Common myeloid progenitor, CD34-positive (primary cell): ENCODE data around the gene SESN3. TPM values are rescaled to one million over a fixed set of nuclear protein-coding genes. Genes with fewer than 3 reads are reported as not detected.
"Not testable (repeated sequence)": the region's sequence is repeated elsewhere in the genome, so short reads cannot be mapped to it uniquely, and the experiment has no call there.

ENCODE experiments used
- CTCF ChIA-PET: fragments of 350-600 bp; sonication (Branson Sonifier 250); formaldehyde crosslinking; loops from one replicate; lab custom pipeline; 2021; ENCODE audit warnings: antibody characterized with exemption; lab: Charles Lee
- POLR2A ChIA-PET: fragments of 350-600 bp; sonication (Branson Sonifier 250); formaldehyde crosslinking; loops from one replicate; lab custom pipeline; 2021; ENCODE audit warnings: antibody characterized with exemption; lab: Charles Lee
- DNase-seq, 3 donors: peaks; one replicate each; pipeline versions ENCODE4 v3.0.0 to v3.0.0-alpha.2; 2013
- H3K27ac ChIP-seq, 2 experiments: 1 replicate in 1 of 2; 2 replicates in 1 of 2; pipeline ENCODE4 v1.7.0; 2013; ENCODE audit warnings: inconsistent platforms in 2 of 2, low read length in 2 of 2, mild to moderate bottlenecking in 2 of 2, low read depth in 1 of 2, moderate library complexity in 1 of 2; ENCODE audit not compliant: severe bottlenecking in 2 of 2, insufficient read depth in 1 of 2, poor library complexity in 1 of 2
- H3K27me3 ChIP-seq, 5 experiments: replicated peaks in 2 of 5; 1 replicate in 3 of 5; 2 replicates in 2 of 5; pipeline versions ENCODE4 v1.6.1 to v1.7.0; 2013; ENCODE audit warnings: low read length in 4 of 5, mild to moderate bottlenecking in 2 of 5, moderate library complexity in 2 of 5, inconsistent platforms in 1 of 5; ENCODE audit not compliant: insufficient read depth in 5 of 5, control insufficient read depth in 4 of 5
- H3K36me3 ChIP-seq, 4 experiments: 1 replicate in 2 of 4; 2 replicates in 2 of 4; pipeline versions ENCODE4 v1.6.1 to v1.7.0; 2013; ENCODE audit warnings: low read length in 3 of 4, control low read depth in 1 of 4, mild to moderate bottlenecking in 1 of 4; ENCODE audit not compliant: control insufficient read depth in 4 of 4, insufficient read depth in 4 of 4
- H3K4me1 ChIP-seq, 4 experiments: 1 replicate in 3 of 4; 2 replicates in 1 of 4; pipeline versions ENCODE4 v1.6.1 to v1.7.1; 2013; ENCODE audit warnings: low read length in 3 of 4, mild to moderate bottlenecking in 3 of 4, control low read depth in 1 of 4, inconsistent platforms in 1 of 4, moderate library complexity in 1 of 4; ENCODE audit not compliant: control insufficient read depth in 4 of 4, insufficient read depth in 4 of 4; ENCODE audit errors: control extremely low read depth in 1 of 4
- H3K4me3 ChIP-seq, 7 experiments: 1 replicate in 4 of 7; 2 replicates in 3 of 7; pipeline versions ENCODE4 v1.5.1 to v1.7.0; 2013; ENCODE audit warnings: mild to moderate bottlenecking in 7 of 7, low read length in 6 of 7, moderate library complexity in 6 of 7, inconsistent platforms in 2 of 7, low read depth in 2 of 7, control low read depth in 1 of 7; ENCODE audit not compliant: insufficient read depth in 4 of 7, control insufficient read depth in 1 of 7; ENCODE audit errors: extremely low read depth in 1 of 7
- H3K9me3 ChIP-seq, 5 experiments: 1 replicate in 4 of 5; 2 replicates in 1 of 5; pipeline versions ENCODE4 v1.6.1 to v1.7.1; 2013; ENCODE audit warnings: low read length in 4 of 5, mild to moderate bottlenecking in 2 of 5, inconsistent platforms in 1 of 5, low read depth in 1 of 5, moderate library complexity in 1 of 5; ENCODE audit not compliant: control insufficient read depth in 4 of 5, insufficient read depth in 2 of 5; ENCODE audit errors: control extremely low read depth in 1 of 5
- WGBS: methylation state at CpG from one replicate; pipeline ENCODE4 v1.1.5; 2013; ENCODE audit not compliant: insufficient coverage; 5-methylcytosine and 5-hydroxymethylcytosine counted together
- polyA plus RNA-seq: library from polyadenylated mRNA; unstranded; fragments of 120-200 nt; gene quantifications from one replicate; pipeline ENCODE4 v1.2.1, GENCODE V29; 2013

Gene SESN3, protein sequence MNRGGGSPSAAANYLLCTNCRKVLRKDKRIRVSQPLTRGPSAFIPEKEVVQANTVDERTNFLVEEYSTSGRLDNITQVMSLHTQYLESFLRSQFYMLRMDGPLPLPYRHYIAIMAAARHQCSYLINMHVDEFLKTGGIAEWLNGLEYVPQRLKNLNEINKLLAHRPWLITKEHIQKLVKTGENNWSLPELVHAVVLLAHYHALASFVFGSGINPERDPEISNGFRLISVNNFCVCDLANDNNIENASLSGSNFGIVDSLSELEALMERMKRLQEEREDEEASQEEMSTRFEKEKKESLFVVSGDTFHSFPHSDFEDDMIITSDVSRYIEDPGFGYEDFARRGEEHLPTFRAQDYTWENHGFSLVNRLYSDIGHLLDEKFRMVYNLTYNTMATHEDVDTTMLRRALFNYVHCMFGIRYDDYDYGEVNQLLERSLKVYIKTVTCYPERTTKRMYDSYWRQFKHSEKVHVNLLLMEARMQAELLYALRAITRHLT
- 34.0 TPM for polyA plus RNA-seq

GRCh38 chr11:95231127-95231880, at the start of gene SESN3:
Gene SESN3 (minus strand): TSS chr11:95231202. CDS start chr11:95230860, 342 bp downstream.
- Histone ChIP-seq H3K27ac (peak within 1 kb of the TSS; percentile 77 to 92), H3K36me3 (no peaks in the 10 kb centered on the region), H3K27me3 (no peaks in the 10 kb centered on the region), H3K9me3 (no peaks in the 10 kb centered on the region), H3K4me3 (peak within 1 kb of the TSS; percentile 85 to 100 (median 99)), H3K4me1 (peaks cover 13 to 45% (median 32%) of the 10 kb centered on the region in 4 experiments)
- 0% methylated on average over 6 of the region's 40 CpGs for WGBS
- peak; percentile 100 for DNase-seq
- ChIA-PET POLR2A (interaction anchor here (0.6 to 1.3 kb wide), 7 partner anchors 19 to 484 kb away, joined by 3 to 10 read pairs (median 4); no protein-coding TSS in a partner anchor), CTCF (interaction anchor here (0.8 to 2.0 kb wide), 18 partner anchors 12 to 533 kb away, joined by 3 to 8 read pairs (median 4); no protein-coding TSS in a partner anchor)

DNA sequence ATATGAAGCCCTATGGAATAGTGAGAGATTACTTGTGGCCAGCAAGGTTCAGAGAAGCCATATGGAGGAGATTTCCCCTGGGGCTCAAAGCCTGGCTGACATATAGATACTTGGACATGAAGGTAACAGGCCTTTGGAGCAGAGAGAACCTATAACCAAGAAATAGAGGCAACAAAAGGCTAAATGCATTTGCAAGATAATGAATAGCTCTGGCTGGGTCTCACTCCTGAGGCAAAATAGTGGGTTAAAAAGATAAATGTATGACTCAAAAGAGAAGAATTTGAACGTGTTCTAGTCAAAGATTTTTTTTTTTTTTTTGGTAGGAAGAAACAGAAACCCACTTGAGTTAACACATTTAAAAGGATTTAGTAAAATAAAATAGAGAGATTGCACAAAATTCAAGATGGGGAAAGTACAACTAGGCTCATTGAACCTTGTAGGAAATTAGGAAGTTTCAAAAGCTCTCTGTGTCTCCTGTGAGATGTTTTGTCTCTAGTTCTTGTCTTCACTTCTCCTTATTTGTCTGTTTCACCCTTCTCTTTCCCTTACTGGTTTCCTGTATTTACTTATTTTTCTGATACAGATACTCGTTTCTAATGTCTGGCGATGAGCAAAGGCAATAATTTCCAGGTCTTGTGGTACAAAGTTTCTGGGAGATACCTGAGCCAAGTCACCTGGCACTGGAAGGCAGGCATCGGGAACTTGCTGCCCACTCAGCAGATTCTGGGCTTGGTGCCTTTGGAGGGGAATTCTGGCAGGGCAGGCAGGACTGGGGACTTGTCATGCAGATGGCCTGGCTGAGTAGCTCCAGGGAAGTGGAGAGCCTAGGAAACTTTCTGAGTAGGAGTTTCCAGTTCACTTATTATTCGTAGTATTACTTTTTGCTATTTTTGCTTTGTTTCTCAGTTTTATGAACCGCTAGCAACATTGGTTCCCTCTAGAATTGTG, 49.2 kb upstream of the SESN3 start:
- Histone ChIP-seq H3K27me3 (no peaks in the 10 kb centered on the region), H3K9me3 (no peaks in the 10 kb centered on the region), H3K4me3 (no peak overlapping the region), H3K27ac (no peak overlapping the region), H3K36me3 (no peaks in the 10 kb centered on the region), H3K4me1 (no peaks in the 10 kb centered on the region)
- ChIA-PET CTCF (no interaction called here), POLR2A (no interaction called here)
- no peak for DNase-seq
- WGBS = 83% methylated on average over 6 of the region's 6 CpGs

GRCh38 chr11:95277868-95278267, 46.9 kb upstream of the SESN3 start:
- CTCF ChIA-PET = no interaction called here
- H3K27ac ChIP-seq = no peak overlapping the region
- no peaks in the 10 kb centered on the region for H3K4me1 ChIP-seq
- POLR2A ChIA-PET = no interaction called here
- H3K4me3 ChIP-seq = no peak overlapping the region
- no peak for DNase-seq
- 100% methylated on average over 1 of the region's 2 CpGs for WGBS
- H3K36me3 ChIP-seq = no peaks in the 10 kb centered on the region
- H3K27me3 ChIP-seq = no peaks in the 10 kb centered on the region
- H3K9me3 ChIP-seq = no peaks in the 10 kb centered on the region

GRCh38 chr11:95276139-95276538, 45.1 kb upstream of the SESN3 start:
- Histone ChIP-seq H3K27ac (no peak overlapping the region), H3K4me3 (no peak overlapping the region), H3K36me3 (no peaks in the 10 kb centered on the region), H3K4me1 (no peaks in the 10 kb centered on the region), H3K9me3 (no peaks in the 10 kb centered on the region), H3K27me3 (no peaks in the 10 kb centered on the region)
- no peak for DNase-seq
- POLR2A ChIA-PET = interaction anchor here (0.6 kb wide), 1 partner anchor 14 kb away, joined by 5 read pairs; no protein-coding TSS in a partner anchor
- WGBS = 93% methylated on average over 2 of the region's 4 CpGs
- CTCF ChIA-PET = interaction anchor here (0.7 kb wide), 1 partner anchor 9 kb away, joined by 3 read pairs; no protein-coding TSS in a partner anchor

GRCh38 chr11:95273618-95274017, 42.6 kb upstream of the SESN3 start:
- H3K36me3 ChIP-seq, H3K27me3 ChIP-seq, CTCF ChIA-PET, DNase-seq, H3K9me3 ChIP-seq, H3K27ac ChIP-seq, H3K4me3 ChIP-seq, H3K4me1 ChIP-seq: not testable (repeated sequence)
- WGBS = 100% methylated on average over 1 of the region's 5 CpGs
- POLR2A ChIA-PET = interaction anchor here (0.6 kb wide), 2 partner anchors 42 to 457 kb away, joined by 3 read pairs; no protein-coding TSS in a partner anchor

DNA sequence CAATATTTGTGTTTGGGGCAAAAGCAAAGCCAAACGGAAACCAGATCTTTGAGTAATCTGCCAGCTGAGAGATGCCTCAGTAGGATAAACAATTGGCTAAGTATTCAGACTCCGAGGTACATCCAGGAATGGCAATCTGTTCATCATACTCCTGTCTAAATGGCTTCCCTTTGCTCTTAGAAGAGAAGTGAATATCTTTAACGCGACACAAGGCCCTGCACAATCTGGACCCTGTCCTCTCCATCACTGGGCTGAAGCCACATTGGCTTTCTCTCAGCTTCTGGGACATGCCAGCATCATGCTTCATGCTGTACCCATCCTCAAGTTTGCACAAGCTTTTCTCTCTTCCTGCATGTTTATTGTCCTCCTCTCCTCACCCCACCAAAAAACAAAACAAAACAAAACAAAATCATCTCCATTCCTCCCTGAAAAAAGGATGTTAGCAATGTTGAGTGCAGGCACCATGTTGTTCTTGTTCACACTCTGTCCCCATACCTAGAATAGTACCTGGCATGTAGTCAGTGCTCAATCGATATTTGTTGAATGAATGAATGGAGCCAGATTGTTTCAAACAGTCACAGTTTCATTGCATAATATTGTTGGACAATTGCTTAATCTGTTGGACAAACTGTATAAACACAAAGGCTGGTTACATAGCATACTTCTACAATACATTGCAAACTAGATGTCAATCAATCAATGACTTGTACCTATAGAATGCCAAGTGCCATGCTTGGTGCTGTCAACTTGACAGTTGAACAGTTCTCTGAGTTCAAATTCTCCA, 38.2 kb upstream of the SESN3 start:
- POLR2A ChIA-PET = interaction anchor here (1.0 kb wide), 1 partner anchor 16 kb away, joined by 3 read pairs; no protein-coding TSS in a partner anchor

More for the DNA sequence above, 38.2 kb upstream of the SESN3 start:
- no peaks in the 10 kb centered on the region for H3K4me1 ChIP-seq
- H3K9me3 ChIP-seq = peaks cover 0 to 3% (median 0%) of the 10 kb centered on the region in 5 experiments
- H3K27ac ChIP-seq = no peak overlapping the region
- WGBS = 95% methylated on average over 4 of the region's 5 CpGs
- H3K4me3 ChIP-seq = no peak overlapping the region
- H3K27me3 ChIP-seq = peaks cover 0 to 11% (median 1%) of the 10 kb centered on the region in 5 experiments
- H3K36me3 ChIP-seq = no peaks in the 10 kb centered on the region
- no peak for DNase-seq
- CTCF ChIA-PET = no interaction called here
